Measurements from ENCODE around the gene PAMR1. TPM values are rescaled to one million over a fixed set of nuclear protein-coding genes. Genes with fewer than 3 reads are reported as not detected.

Gene PAMR1
- total and polyA plus RNA-seq, 10 of the 15 experiments (the other 5 are each of a cell fraction or from before 2014, with no cell fraction given): 0.04 TPM; not detected in 9

DNA sequence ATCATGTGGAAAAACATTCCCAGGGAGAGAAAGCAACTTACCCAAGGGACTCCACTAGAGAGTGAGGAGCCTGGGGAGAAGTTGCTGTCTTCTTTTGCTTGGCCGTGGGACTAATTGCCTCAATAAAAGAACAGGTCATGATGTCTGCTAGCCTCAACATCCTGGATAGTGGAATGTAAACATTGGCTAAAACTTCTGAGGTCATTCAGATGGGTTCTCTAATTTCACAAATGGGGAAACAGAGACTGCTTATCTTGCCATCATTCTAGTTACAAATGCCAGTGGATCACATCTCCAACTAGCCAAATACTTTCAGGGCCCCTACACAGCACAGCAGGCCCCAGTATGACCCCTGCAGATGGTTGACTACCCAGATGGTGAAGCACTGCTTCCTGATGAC, 28.4 kb upstream of the PAMR1 start:
- Histone ChIP-seq H3K9me3 (replicated peaks; ENCODE audit: control insufficient read depth, insufficient read depth, low read length) (no peaks in the 10 kb centered on the region), H4K20me1 (ENCODE audit: control insufficient read depth, insufficient read depth) (no peaks in the 10 kb centered on the region), H3K27me3 (replicated peaks in 1 of 2; ENCODE audit: control insufficient read depth in 2 of 2, insufficient read depth in 2 of 2, low read length in 1 of 2) (peaks cover 0 to 2% of the 10 kb centered on the region in 2 experiments; a peak in 2 of 4 replicates), H3K27ac (ENCODE audit: control insufficient read depth, insufficient read depth) (no peak overlapping the region), H2AFZ (ENCODE audit: control insufficient read depth, low read depth, low read length) (no peak overlapping the region), H3K36me3 (ENCODE audit: control insufficient read depth in 2 of 2, insufficient read depth in 2 of 2, low read length in 1 of 2) (no peaks in the 10 kb centered on the region), H3K4me3 (no peak overlapping the region), H3K79me2 (ENCODE audit: control insufficient read depth, insufficient read depth, low read length) (no peaks in the 10 kb centered on the region), H3K9ac (ENCODE audit: control insufficient read depth, insufficient read depth, low read length) (no peak overlapping the region), H3K4me2 (ENCODE audit: control insufficient read depth, insufficient read depth) (no peak overlapping the region), H3K4me1 (ENCODE audit: control insufficient read depth, insufficient read depth, low read length) (no peaks in the 10 kb centered on the region)
- BruUV-seq (replicated peaks): no TSS peak
- CTCF ChIA-PET: no interaction called here
- POLR2A ChIA-PET: no interaction called here
- DNase-seq (ENCODE audit: low read depth, low spot score) (no peak), ATAC-seq (no peak), FAIRE-seq (no peak)
- SMC1A ChIA-PET (ENCODE audit: uncharacterized antibody, unreplicated experiment): no interaction called here
- 89% methylated on average over 1 of the region's 1 CpG for WGBS (ENCODE audit: insufficient coverage, insufficient replicate concordance, low lambda C conversion rate, missing lambda C conversion rate)
- TF ChIP-seq, protein P1, sequence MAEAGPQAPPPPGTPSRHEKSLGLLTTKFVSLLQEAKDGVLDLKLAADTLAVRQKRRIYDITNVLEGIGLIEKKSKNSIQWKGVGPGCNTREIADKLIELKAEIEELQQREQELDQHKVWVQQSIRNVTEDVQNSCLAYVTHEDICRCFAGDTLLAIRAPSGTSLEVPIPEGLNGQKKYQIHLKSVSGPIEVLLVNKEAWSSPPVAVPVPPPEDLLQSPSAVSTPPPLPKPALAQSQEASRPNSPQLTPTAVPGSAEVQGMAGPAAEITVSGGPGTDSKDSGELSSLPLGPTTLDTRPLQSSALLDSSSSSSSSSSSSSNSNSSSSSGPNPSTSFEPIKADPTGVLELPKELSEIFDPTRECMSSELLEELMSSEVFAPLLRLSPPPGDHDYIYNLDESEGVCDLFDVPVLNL (IDR thresholded peaks at IDR 0.05; ENCODE audit: low read depth, low read length): no peak
- TF ChIP-seq, protein P2, sequence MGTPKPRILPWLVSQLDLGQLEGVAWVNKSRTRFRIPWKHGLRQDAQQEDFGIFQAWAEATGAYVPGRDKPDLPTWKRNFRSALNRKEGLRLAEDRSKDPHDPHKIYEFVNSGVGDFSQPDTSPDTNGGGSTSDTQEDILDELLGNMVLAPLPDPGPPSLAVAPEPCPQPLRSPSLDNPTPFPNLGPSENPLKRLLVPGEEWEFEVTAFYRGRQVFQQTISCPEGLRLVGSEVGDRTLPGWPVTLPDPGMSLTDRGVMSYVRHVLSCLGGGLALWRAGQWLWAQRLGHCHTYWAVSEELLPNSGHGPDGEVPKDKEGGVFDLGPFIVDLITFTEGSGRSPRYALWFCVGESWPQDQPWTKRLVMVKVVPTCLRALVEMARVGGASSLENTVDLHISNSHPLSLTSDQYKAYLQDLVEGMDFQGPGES (IDR thresholded peaks at IDR 0.05): no peak
- no peak for TF ChIP-seq HDGF (IDR thresholded peaks at IDR 0.05)
- TF ChIP-seq ZNF217 (IDR thresholded peaks at IDR 0.05): no peak
- no peak for TF ChIP-seq ZNF274 (IDR thresholded peaks at IDR 0.05; ENCODE audit: insufficient read depth, insufficient read length)
- TF ChIP-seq MTA3 (IDR thresholded peaks at IDR 0.05; ENCODE audit: borderline replicate concordance, low read length): no peak
- RAD21 ChIA-PET (ENCODE audit: unreplicated experiment): no interaction called here
- intact Hi-C loops (cut with micrococcal nuclease; ENCODE audit: unreplicated experiment): no loop called here
- in situ Hi-C loops (cut with MboI): no loop called here

DNA sequence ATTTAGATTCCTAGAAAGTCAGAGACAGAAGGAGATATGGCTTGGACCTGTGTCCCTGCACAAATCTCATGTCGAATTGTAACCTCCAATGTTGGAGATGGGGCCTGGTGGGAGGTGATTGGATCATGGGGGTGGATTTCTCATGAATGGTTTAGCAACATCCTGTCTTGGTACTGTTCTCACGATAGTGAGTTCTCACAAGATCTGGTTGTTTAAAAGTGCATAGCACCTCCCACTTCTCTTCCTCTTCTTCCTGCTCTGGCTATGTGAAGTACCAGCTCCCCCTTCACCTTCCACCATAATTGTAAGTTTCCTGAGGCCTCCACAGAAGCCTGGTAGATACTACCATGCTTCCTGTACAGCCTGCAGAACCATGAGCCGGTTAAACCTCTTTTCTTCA, 27.6 kb upstream of the PAMR1 start:
- TF ChIP-seq RUNX3 (IDR thresholded peaks at IDR 0.05; ENCODE audit: low read length) (no peak), STAT1 (conservative IDR thresholded peaks at IDR 0.05) (no peak)
- ChIA-PET CTCF (no interaction called here), SMC1A (ENCODE audit: uncharacterized antibody, unreplicated experiment) (no interaction called here), RAD21 (ENCODE audit: unreplicated experiment) (no interaction called here), POLR2A (no interaction called here)
- H3K9me3 ChIP-seq (replicated peaks; ENCODE audit: control insufficient read depth, insufficient read depth, low read length): no peaks in the 10 kb centered on the region
- FAIRE-seq: no peak
- WGBS (ENCODE audit: insufficient coverage, insufficient replicate concordance, low lambda C conversion rate, missing lambda C conversion rate): 27% methylated on average over 3 of the region's 3 CpGs
- DNase-seq (ENCODE audit: low read depth, low spot score): no peak
- H3K4me1 ChIP-seq (ENCODE audit: control insufficient read depth, insufficient read depth, low read length): no peaks in the 10 kb centered on the region
- no peak overlapping the region for H3K9ac ChIP-seq (ENCODE audit: control insufficient read depth, insufficient read depth, low read length)
- intact Hi-C loops (cut with micrococcal nuclease; ENCODE audit: unreplicated experiment): no loop called here
- in situ Hi-C loops (cut with MboI): no loop called here
- BruUV-seq (replicated peaks): no TSS peak
- peaks cover 0 to 2% of the 10 kb centered on the region in 2 experiments; a peak in 2 of 4 replicates for H3K27me3 ChIP-seq (replicated peaks in 1 of 2; ENCODE audit: control insufficient read depth in 2 of 2, insufficient read depth in 2 of 2, low read length in 1 of 2)
- no peaks in the 10 kb centered on the region for H4K20me1 ChIP-seq (ENCODE audit: control insufficient read depth, insufficient read depth)
- no peak for ATAC-seq
- H3K27ac ChIP-seq (ENCODE audit: control insufficient read depth, insufficient read depth): no peak overlapping the region
- no peak overlapping the region for H3K4me3 ChIP-seq
- H3K4me2 ChIP-seq (ENCODE audit: control insufficient read depth, insufficient read depth): no peak overlapping the region
- H2AFZ ChIP-seq (ENCODE audit: control insufficient read depth, low read depth, low read length): no peak overlapping the region
- no peaks in the 10 kb centered on the region for H3K36me3 ChIP-seq (ENCODE audit: control insufficient read depth in 2 of 2, insufficient read depth in 2 of 2, low read length in 1 of 2)
- no peaks in the 10 kb centered on the region for H3K79me2 ChIP-seq (ENCODE audit: control insufficient read depth, insufficient read depth, low read length)
